Tongue (tissue), 2 donors: Measurements from ENCODE around the gene AACS. TPM values are rescaled to one million over a fixed set of nuclear protein-coding genes. Genes with fewer than 3 reads are reported as not detected.
A peak's percentile ranks its signal among the peaks of the same experiment; 100 is the strongest.
"Not testable (repeated sequence)": the region's sequence is repeated elsewhere in the genome, so short reads cannot be mapped to it uniquely, and the experiment has no call there.

Experiments
- DNase-seq: peaks from one replicate; pipeline ENCODE4 v3.0.0-alpha.2; 2015
- total RNA-seq: library from RNA; depleted of rRNA; stranded (reverse); fragments of >200 nt; gene quantifications from one replicate; pipeline ENCODE4 v1.2.3, GENCODE V29; 2014

The AACS gene
- 35.3 TPM for total RNA-seq

- peak; percentile 87 for DNase-seq
These were observed at the start of gene AACS for GRCh38 chr12:125065021-125065918. Gene AACS (plus strand): TSS chr12:125065435. CDS start chr12:125065585, 150 bp downstream.

GRCh38 chr12:125015680-125016310 is 49.4 kb upstream of the AACS start:
- DNase-seq, result peak; percentile 27

GRCh38 chr12:125017801-125018200 is 47.4 kb upstream of the AACS start:
- DNase-seq, result no peak

DNA sequence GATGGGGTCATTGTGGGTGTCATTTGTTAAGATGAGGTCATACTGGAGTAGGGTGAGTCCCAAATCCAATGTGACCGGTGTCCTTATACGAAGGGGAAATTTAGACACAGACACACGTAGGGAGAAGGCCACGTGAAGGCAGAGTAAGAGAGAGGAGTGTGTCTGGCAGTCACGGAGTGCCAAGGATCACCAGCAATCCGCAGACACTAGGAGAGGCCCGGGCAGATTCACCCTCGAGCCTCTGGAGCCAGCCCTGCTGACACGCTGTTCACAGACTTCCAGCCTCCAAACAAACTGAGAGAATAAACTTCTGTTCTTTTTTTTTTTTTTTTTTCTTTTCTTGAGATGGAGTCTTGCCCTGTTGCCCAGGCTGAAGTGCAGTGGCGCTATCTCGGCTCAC is 46.9 kb upstream of the AACS start:
- DNase-seq, result no peak

GRCh38 chr12:125021096-125021495 is 44.1 kb upstream of the AACS start:
- DNase-seq, result no peak

- no peak for DNase-seq
These were observed 43.5 kb upstream of the AACS start for GRCh38 chr12:125021771-125022170.

GRCh38 chr12:125023065-125023464 is 42.2 kb upstream of the AACS start:
- no peak for DNase-seq

- DNase-seq, result no peak
These were observed 40.2 kb upstream of the AACS start for GRCh38 chr12:125024949-125025563.

DNA sequence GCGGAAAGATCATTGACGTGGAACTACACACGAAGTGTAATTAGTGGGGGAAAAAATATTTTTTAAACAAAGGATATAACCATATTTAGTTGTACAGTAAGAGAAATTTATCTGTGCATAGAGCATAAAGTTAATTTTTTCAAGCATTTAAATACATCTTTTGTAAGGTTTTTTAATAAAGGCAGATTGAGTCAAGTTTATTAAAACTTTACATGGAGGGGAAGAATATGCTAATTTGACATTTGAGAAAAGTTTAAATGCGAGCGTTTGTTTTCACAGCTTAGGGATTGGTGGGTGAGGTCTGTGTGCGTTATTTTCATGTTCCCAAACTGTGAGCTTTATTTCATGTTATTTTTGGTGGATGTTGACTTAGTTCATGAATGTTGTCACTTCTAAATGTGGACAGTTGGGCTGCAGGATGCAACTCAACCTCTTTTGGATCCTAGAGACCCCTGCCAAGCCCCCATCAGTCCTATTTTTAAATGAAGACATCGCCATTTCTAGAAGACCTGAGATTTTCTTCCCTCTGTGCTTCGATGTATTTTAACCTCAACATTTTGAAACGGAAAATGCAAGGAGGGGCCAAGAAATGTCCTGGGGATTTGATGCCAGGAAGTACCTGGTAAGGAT is 39.5 kb upstream of the AACS start:
- DNase-seq, result no peak

DNA sequence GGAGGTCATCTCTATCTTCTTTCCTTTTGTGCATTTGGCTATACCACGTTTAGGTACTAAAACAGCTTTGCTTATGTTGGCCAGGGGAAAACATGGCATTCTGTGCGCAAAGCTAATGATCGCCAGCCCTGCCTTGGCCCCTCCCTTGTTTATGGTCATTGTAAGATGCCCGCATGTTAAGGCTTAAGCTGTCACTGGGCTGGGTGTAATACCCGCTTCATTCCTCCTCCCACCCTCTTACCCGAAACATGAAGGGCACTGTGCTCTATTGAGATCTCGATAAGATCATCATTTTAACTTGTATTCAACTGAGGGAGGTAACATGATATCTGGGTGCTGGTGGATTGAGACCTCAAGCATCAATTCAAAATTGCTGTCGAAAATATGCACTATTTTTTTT is 37.1 kb upstream of the AACS start:
- DNase-seq, result no peak

DNA sequence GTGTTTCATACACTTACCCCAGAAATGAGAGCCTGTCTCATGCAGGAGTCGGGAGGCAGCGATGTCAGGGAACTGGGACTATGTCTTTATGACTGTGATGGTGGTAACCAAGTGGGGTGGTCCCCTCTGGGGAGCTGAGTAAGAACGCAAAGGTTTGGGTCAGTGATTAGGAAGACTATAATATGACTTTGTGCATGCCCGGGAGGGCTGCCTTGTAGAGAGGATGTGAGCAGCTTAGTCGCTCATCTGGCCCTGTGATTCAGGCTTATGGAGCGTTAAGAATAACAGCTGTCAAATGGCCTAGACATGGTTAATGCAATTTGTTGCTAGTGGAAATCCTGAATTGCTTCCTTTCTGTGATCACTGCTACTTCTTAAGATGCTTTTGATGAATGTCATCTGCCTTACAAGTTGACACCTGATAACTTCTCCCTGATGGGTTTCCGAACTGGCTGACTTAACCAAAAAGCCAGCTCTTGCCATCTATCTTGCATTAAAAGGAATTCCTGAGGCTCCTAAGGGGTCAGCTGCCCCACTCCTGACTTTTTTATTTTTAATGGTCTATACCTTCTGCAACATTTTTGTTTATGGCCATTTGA is 35.4 kb upstream of the AACS start:
- DNase-seq, result no peak

DNA sequence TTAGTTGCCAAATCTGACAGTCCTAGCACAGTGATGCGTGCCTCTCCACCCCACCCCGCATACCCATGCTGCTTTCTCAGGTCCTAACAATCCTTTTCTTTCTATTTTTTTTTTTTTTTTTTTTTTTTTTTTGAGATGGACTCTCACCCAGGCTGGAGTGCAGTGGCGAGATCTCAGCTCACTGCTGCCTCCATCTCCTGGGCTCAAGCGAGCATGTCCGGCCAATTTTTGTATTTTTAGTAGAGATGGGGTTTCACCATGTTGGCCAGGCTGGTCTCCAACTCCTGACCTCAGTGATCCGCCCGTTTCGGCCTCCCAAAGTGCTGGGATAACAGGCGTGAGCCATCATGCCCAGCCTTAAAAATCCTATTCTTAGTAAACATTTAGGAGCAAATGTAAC is 33.8 kb upstream of the AACS start:
- DNase-seq, result not testable (repeated sequence)

DNA sequence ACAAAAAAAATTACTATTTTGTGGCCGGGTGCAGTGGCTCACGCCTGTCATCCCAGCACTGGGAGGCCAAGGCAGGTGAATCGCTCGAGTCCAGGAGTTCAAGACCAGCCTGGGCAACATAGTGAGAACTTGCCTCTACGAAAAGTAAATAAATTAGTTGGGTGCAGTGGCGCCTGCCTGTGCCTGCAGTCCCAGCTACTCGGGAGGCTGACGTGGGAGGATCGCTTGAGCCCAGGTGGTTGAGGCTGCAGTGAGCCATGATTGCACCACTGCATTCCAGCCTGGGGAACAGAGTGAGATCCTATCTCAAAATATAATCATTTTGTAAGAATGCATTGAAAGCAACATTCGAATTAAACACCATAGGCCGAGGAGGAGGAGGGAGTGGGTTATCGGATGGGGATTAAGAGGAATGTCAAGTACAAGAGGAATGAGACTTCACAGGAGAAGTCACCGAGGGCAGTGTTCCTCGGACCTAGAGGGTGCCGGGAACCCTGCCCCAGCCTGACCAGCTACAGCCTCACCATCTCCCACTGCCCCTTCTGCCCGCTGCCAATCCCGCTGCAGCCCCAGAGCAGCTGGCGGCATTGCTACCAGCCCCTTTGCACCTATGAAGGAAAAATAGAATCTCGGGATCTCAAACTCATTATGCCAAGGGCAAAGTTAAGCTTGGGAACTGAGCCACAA is 32.6 kb upstream of the AACS start:
- no peak for DNase-seq

DNA sequence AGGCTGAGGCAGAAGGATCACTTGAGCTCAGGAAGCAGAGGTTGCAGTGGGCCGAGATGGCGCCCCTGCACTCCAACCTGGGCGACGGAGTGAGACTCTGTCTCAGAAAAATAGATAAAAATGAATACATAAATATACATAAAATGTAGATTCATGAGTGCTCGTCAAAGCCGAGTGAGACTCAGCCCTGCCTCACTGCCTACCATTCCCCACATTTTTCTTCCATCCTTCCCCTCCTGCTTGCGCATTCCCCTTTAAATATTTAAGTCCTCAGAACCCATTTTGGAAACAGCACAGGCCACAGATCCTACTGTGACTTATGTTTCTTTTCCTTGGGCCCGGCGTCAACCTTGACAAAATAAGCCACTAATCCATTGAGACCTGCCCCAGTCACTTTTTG is 31.9 kb upstream of the AACS start:
- no peak for DNase-seq

DNA sequence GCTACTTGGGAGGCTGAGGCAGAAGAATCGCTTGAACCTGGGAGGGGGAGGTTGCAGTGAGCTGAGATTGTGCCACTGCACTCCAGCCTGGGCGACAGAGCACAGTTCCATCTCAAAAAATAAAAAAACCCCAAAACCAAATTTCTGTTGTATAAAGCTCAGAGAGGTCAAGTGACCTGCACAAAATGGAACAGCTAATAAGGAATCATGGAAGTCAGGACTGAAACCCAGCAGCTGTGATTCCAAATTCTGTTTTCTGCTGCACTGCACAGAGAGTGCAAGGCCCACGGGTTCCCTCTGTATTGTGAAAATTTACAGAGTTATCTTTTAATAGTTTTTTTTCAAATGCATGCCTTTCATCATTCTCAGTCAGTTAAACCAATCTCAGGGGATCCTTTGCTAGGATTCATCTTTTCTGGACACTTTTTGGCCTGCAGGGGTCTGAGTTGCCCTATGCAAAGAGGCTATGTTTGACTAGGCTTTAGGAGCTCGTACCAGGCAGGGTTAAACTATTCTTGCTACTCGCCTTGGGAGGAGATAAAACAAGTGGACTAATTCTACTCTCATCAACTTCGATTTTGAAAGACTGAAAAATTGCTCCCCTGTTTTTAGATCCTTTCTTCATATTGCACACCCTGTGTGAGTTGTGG is 26.1 kb upstream of the AACS start:
- no peak for DNase-seq

DNA sequence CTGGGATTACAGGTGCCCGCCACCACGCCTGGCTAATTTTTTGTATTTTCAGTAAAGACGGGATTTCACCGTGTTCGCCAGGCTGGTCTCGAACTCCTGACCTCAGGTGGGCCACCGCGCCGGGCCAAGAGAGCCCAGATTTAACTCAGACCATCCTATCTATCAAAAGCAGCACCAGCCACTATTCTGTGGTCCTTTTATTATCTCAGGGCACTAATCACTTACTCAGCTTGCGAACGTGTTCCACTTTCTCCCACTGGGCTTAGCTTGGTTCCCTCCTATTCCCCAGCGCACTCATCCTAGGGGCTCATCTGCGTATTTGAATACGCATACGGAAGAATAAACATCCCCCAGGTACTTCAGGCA is 16.2 kb upstream of the AACS start:
- DNase-seq, result no peak

DNA sequence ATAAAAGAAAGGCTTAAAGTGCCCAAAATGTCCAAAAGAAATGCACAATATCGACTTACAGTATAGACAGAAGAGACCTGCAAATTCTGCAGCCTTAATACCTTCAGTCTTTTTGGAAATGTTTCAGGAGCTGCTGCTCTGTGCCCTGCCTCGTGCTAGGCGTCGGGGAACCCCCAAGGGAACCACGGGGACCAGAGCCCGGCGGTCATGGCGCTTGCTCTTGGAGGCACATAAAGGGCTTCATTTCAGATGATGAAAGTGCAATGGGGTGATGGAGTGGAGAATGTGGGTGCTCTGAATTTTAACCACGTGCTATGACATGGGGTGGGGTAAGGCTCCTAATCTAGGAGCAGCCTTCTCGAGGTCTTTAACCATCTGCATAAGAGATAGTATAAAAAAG is 14.8 kb upstream of the AACS start:
- no peak for DNase-seq

- no peak for DNase-seq
These were observed 14.4 kb upstream of the AACS start for GRCh38 chr12:125050868-125051267.

GRCh38 chr12:125053821-125054220 is 11.4 kb upstream of the AACS start:
- DNase-seq, result no peak

GRCh38 chr12:125055591-125055990 is 9.6 kb upstream of the AACS start:
- DNase-seq, result no peak

- DNase-seq, result no peak
These were observed 8.9 kb upstream of the AACS start for GRCh38 chr12:125056306-125056705.
